SK-N-MC (cell line): ENCODE results near the gene RAB11FIP3.

ENCODE experiments used
- EZH2 ChIP-seq: fragments of 200-600 bp; sonication (generic); IDR thresholded peaks from one replicate; pipeline ENCODE4 v1.6.1; 2017; ENCODE audit warnings: antibody characterized with exemption
- FOXP2 ChIP-seq: optimal IDR thresholded peaks from 2 replicates; pipeline ENCODE3; 2011; ENCODE audit warnings: mild to moderate bottlenecking, moderate library complexity; ENCODE audit not compliant: insufficient read depth; ENCODE audit errors: extremely low read length, control extremely low read depth

DNA sequence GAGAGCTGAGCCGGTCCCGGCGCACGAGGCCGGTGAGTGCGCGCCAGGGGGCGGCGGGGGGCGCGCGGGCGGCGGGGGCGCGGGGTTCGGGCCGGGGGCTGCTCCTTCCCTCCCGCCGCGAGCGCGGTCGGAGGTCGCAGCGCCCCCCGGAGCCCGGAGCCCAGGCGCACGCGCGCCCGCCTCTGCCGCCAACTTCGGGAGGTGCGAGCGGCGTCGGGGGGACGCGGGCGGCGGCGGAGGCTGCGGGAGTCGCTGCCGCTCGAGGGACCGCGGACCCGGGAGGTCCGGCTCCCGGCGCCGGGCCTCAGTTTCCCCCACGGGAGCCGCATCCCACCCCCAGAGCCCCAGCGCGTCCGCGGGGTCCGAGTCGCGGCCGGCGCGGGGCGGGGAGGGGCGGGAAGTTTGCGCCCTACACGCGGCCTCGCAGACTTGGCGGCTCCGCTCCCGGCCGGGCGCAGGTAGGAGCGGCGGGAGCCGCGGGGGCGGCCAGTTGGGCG, 134.8 kb downstream of the RAB11FIP3 start, which contains the start of gene PRR35:
- TF ChIP-seq EZH2 (no peak), FOXP2 (no peak)
